G401.6 (cell line): Measurements from ENCODE around the gene CYP26A1.

Experiments
- FAIRE-seq: peaks from 2 replicates; lab custom pipeline; 2012; peaks lifted over from hg19 to GRCh38; lab: Jason Lieb, UNC

CYP26A1 gene, protein sequence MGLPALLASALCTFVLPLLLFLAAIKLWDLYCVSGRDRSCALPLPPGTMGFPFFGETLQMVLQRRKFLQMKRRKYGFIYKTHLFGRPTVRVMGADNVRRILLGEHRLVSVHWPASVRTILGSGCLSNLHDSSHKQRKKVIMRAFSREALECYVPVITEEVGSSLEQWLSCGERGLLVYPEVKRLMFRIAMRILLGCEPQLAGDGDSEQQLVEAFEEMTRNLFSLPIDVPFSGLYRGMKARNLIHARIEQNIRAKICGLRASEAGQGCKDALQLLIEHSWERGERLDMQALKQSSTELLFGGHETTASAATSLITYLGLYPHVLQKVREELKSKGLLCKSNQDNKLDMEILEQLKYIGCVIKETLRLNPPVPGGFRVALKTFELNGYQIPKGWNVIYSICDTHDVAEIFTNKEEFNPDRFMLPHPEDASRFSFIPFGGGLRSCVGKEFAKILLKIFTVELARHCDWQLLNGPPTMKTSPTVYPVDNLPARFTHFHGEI

GRCh38 chr10:93073539-93074146, at the start of gene CYP26A1:
Gene CYP26A1, plus strand, starts transcription at chr10:93073893. Its CDS starts 42 bp downstream, at chr10:93073935.
- no peak for FAIRE-seq

- no peak for FAIRE-seq
Measured at GRCh38 chr10:93026072-93026471, 47.6 kb upstream of the CYP26A1 start.

- no peak for FAIRE-seq
Measured at GRCh38 chr10:93027508-93027907, 46.2 kb upstream of the CYP26A1 start.

DNA sequence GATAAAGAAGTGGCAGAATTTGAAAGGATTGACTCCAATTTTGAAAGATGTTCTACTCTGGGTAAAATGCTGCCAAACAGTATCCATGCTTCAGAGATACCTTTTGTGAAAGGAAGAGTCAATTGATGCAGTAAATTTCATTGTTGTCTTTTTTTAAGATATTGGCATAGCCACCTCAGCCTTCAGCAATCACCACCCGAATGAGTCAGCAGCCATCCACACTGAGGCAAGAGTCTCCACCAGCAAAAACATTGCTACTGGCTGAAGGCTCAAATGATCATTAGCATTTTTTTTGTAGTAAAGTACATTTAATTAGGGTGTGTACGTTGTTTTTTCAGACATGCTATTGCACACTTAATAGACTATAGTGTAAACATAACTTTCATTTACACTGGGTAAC, 44.8 kb upstream of the CYP26A1 start:
- FAIRE-seq = no peak

GRCh38 chr10:93030409-93030808, 43.3 kb upstream of the CYP26A1 start:
- FAIRE-seq = peak; percentile 40

GRCh38 chr10:93032105-93032808, 41.4 kb upstream of the CYP26A1 start:
- no peak for FAIRE-seq

DNA sequence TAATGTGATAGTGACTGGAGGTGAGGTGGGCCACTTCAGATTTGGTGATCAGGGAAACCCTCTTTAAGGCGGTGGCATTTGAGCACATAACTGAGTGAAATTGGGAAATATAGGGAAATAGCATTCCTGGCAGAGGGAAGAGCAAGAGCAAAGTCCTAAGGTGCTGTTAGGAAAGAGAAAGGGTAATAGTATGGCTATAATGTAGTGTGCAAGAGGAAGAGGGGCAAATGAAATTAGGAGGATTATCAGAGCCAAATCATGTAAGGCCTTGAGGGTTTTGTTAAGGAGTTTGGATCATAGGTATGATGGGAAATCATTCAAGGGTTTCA, 40.9 kb upstream of the CYP26A1 start:
- no peak for FAIRE-seq

- no peak for FAIRE-seq
Measured at GRCh38 chr10:93034426-93034825, 39.3 kb upstream of the CYP26A1 start.

DNA sequence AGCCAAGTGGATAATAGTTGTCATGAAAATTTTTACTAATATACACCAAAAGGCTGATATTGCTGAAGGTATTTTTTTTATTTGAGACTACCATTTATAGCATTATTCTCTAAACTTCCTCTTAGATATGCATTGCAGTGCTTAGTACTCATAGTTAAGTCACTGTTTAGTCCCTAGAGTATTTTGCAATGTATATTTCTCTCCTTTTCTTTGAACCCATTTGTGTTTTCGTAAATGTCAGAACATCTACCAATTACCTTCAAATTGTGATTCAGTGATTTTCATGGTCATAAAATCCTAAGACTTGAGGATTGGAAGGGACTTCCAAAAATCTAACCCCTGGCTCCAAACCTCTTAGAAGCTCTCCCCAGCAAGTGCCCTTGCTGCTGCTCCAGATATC, 34.6 kb upstream of the CYP26A1 start:
- FAIRE-seq = no peak

DNA sequence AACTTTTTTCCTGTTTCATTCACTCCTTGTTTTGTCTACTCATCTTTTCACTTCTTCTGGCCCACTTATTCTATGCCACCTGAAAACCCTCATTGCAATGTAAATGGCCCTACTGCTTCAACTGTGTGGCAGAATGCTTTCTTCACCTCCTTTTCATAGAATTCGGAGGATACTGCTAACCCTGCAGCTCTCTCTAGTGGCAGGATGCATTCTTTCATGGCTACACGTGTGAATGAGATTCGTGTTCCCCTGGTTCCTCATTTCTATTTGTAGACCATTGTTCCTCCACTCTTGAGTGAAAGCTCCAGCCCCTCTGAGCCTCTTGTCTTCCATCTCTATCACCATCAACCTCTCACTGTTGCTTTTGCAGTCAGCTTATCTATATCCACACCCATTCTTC, 34.0 kb upstream of the CYP26A1 start:
- FAIRE-seq = no peak

- FAIRE-seq = no peak
Measured at GRCh38 chr10:93054486-93054885, 19.2 kb upstream of the CYP26A1 start.

DNA sequence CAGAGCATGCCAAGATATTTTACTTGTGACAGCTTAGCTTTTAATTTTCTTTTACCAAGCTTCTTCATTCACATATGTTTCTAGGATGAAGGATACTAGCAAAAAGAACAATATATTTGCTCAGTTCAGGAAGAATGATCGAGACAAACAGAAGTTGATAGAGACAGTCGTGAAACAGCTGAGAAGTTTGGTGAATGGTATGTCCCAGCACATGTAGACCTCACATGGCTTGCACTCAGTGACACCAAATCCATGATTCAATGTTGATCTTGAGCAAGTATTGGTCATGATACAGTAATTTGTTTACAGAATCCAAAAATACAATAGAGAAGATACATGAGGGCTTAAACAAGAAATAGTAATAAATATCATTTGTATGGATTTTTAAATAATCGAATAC, 15.6 kb upstream of the CYP26A1 start:
- FAIRE-seq = no peak

DNA sequence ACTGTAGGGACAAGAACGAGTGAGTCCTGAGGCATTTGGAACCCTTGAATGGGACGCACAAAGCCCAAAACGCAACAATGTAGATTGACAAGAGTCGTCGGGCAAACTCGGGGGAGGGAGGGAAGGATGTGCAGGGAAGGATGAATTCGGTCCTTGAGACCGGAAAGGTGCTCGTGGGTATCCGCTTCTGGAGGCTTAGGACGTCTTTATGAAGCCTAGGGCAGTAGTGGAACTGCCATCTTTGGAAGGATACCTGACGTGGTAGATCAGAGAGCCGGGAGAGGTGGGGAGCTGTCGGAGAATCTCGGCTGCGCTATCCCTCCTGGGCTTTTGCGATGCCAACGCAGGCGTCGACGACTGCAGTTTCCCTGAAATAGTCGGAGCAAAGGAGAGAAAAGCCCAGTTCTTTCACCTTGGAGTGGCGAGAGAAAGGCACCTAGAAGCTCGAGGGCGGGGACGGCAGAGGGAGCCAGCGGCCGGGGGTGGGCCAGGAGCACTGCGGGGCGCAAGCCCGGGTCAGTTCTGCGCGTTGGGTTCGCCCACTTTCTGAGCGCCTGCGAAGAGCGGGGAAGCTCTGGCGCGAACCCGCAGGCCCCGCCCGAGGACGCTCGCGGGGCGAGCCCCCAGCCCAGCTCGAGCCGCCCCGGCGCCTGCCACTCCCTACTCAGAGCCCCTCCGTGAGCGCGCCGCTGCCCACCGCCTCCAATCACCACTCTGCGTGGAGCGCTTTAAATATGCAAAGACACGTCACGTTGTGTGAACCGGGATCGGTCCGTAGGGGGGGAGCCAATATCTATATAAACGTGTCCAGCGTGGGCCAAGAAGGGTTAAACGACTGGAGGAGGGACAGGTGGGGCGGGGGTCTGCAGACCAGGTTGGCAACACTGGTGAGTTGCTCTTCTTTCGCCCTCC, 13.5 kb upstream of the CYP26A1 start, which contains the start of gene CYP26C1:
Gene CYP26C1, plus strand, starts transcription at position 824 of the 912 bp plus-strand sequence. CDS start 466 bp downstream, outside the sequence.
- no peak for FAIRE-seq

- FAIRE-seq = no peak
Measured at GRCh38 chr10:93060887-93061593, 12.7 kb upstream of the CYP26A1 start.

GRCh38 chr10:93061594-93062513, 11.8 kb upstream of the CYP26A1 start:
- no peak for FAIRE-seq

GRCh38 chr10:93062514-93063143, 11.1 kb upstream of the CYP26A1 start:
- no peak for FAIRE-seq

GRCh38 chr10:93063144-93063976, 10.3 kb upstream of the CYP26A1 start:
- FAIRE-seq = no peak

DNA sequence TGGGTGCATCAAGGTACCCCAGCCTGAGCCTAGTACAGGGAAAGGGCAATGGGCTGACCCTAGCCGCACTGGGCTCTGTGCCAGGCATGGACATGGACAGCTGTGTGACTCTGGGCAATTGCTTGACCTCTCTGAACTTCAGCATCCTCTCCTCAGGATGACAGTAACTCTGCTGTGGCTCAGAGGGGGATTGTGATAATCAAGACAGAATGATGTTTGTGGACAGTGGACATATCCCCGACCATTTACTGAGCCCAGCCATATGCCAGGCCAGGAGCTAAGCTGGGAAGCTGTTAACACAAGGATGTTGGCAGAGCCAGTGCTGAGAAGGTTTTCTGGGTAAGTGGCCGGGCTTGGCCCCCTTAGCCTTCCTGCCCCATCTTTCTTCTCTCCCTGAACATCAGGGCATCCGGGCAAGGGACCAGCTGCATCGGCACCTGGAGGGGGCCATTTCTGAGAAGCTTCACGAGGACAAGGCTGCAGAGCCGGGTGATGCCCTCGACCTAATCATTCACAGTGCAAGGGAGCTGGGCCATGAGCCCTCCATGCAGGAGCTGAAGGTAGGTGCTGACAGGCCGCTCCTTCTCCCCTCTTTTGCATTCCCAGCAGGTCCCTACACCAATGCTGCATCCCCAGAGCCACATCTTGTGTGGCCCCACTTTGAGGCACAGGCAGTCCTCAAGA, 9.6 kb upstream of the CYP26A1 start:
- FAIRE-seq = no peak
